Epidermal melanocyte (primary cell): Measurements from ENCODE around the gene HYPK.

Source experiments
- DNase-seq: peaks from one replicate; pipeline ENCODE4 v3.0.0; 2011; ENCODE audit warnings: low spot score; ENCODE audit not compliant: insufficient read length

Gene HYPK

GRCh38 chr15:43800286-43801141 lies at the start of gene HYPK:
HYPK (plus strand) TSS chr15:43800599; CDS start chr15:43800623, 24 bp downstream.
- DNase-seq = peak; percentile 84

GRCh38 chr15:43751885-43752284 lies 48.5 kb upstream of the HYPK start:
- DNase-seq = no peak

GRCh38 chr15:43762824-43763223 lies 37.6 kb upstream of the HYPK start:
- no peak for DNase-seq

- no peak for DNase-seq
Observed at GRCh38 chr15:43763819-43764446, 36.5 kb upstream of the HYPK start.

GRCh38 chr15:43769584-43770228 lies 30.7 kb upstream of the HYPK start:
- DNase-seq = peak; percentile 44

GRCh38 chr15:43771816-43772215 lies 28.6 kb upstream of the HYPK start:
- DNase-seq = no peak

GRCh38 chr15:43772624-43773023 lies 27.8 kb upstream of the HYPK start:
- no peak for DNase-seq

- no peak for DNase-seq
Observed at GRCh38 chr15:43774062-43774461, 26.3 kb upstream of the HYPK start.

GRCh38 chr15:43775411-43775965 lies 24.9 kb upstream of the HYPK start:
- DNase-seq = no peak

GRCh38 chr15:43776101-43776717 lies 24.2 kb upstream of the HYPK start:
- no peak for DNase-seq

GRCh38 chr15:43776718-43777266 lies 23.6 kb upstream of the HYPK start, which contains the start of gene ELL3:
ELL3 (minus strand) TSS chr15:43776966; CDS start chr15:43776901, 65 bp downstream.
- no peak for DNase-seq

- DNase-seq = no peak
Observed at GRCh38 chr15:43777267-43777914, 23.0 kb upstream of the HYPK start.

- no peak for DNase-seq
Observed at GRCh38 chr15:43779016-43779415, 21.4 kb upstream of the HYPK start.

- no peak for DNase-seq
Observed at GRCh38 chr15:43789409-43789808, 11.0 kb upstream of the HYPK start.

GRCh38 chr15:43791993-43792760 lies 8.2 kb upstream of the HYPK start, which contains the start of gene SERF2:
SERF2 (plus strand) TSS chr15:43792320; CDS start chr15:43792377, 57 bp downstream.
- peak; percentile 99 for DNase-seq

- no peak for DNase-seq
Observed at GRCh38 chr15:43792761-43793476, 7.5 kb upstream of the HYPK start.

GRCh38 chr15:43793647-43794046 lies 6.8 kb upstream of the HYPK start:
- DNase-seq = no peak

- DNase-seq = no peak
Observed at GRCh38 chr15:43794269-43795037, 5.9 kb upstream of the HYPK start.
